Caco-2 (cell line): Measurements from ENCODE around the gene DYNC1LI2. TPM values are rescaled to one million over a fixed set of nuclear protein-coding genes. Genes with fewer than 3 reads are reported as not detected.

ENCODE experiments used
- BruUV-seq: library from RNA; stranded (reverse); fragments of 400-500 nt; replicated peaks from 2 replicates; lab custom pipeline; 2021; lab: Mats Ljungman, UMichigan
- CTCF ChIA-PET: fragments of 300-600 bp; sonication (Branson Sonifier 250); formaldehyde crosslinking; loops from one replicate; lab custom pipeline; 2022; ENCODE audit warnings: antibody characterized with exemption; lab: Charles Lee
- POLR2A ChIA-PET: fragments of 300-600 bp; sonication (Branson Sonifier 250); formaldehyde crosslinking; loops from one replicate; lab custom pipeline; 2022; ENCODE audit warnings: antibody characterized with exemption; lab: Charles Lee
- DNase-seq, 2 experiments: peaks; one replicate each; pipeline versions ENCODE4 v3.0.0 to v3.0.0-alpha.2; 2020 to 2022
- H3K27me3 ChIP-seq: replicated peaks from 2 replicates; pipeline ENCODE4 v1.6.0; 2011; ENCODE audit warnings: low read length; ENCODE audit not compliant: control insufficient read depth, insufficient read depth
- H3K36me3 ChIP-seq: 2 replicates; pipeline ENCODE4 v1.5.1; 2011; ENCODE audit warnings: low read length; ENCODE audit not compliant: control insufficient read depth, insufficient read depth
- H3K4me1 ChIP-seq: fragments of 250-450 bp; sonication (Bioruptor Pico); 2 replicates; pipeline ENCODE4 v1.5.1; 2020; ENCODE audit warnings: mild to moderate bottlenecking
- H3K4me3 ChIP-seq: 2 replicates; pipeline ENCODE4 v1.5.1; 2011; ENCODE audit warnings: low read depth, mild to moderate bottlenecking, control low read depth, low read length
- H3K9me3 ChIP-seq: fragments of 250-450 bp; sonication (Bioruptor Pico); 2 replicates; pipeline ENCODE4 v1.5.1; 2020; ENCODE audit warnings: mild to moderate bottlenecking, moderate library complexity
- H3K27ac Mint-ChIP-seq: one replicate; pipeline ENCODE4 v1.8.0; 2022; ENCODE audit warnings: mixed read lengths; ENCODE audit not compliant: unreplicated experiment
- H3K27me3 Mint-ChIP-seq: one replicate; pipeline ENCODE4 v1.8.0; 2022; ENCODE audit warnings: mixed read lengths; ENCODE audit not compliant: insufficient read depth, unreplicated experiment
- H3K36me3 Mint-ChIP-seq: one replicate; pipeline ENCODE4 v1.8.0; 2022; ENCODE audit warnings: mild to moderate bottlenecking, mixed read lengths; ENCODE audit not compliant: insufficient read depth, unreplicated experiment
- H3K4me1 Mint-ChIP-seq: one replicate; pipeline ENCODE4 v1.8.0; 2022; ENCODE audit warnings: low read depth, mixed read lengths; ENCODE audit not compliant: unreplicated experiment
- H3K4me3 Mint-ChIP-seq: one replicate; pipeline ENCODE4 v1.8.0; 2022; ENCODE audit warnings: mild to moderate bottlenecking, moderate library complexity, mixed read lengths; ENCODE audit not compliant: unreplicated experiment
- H3K9me3 Mint-ChIP-seq: one replicate; pipeline ENCODE4 v1.8.0; 2022; ENCODE audit warnings: mixed read lengths; ENCODE audit not compliant: unreplicated experiment
- CTCF ChIP-seq, 2 experiments: fragments of 200-600 bp in 1 of 2; IDR thresholded peaks; 1 replicate in 1 of 2; 2 replicates in 1 of 2; pipeline versions ENCODE4 v1.5.1 to v1.8.0; 2011 to 2022; ENCODE audit warnings: antibody characterized with exemption in 1 of 2, control low read depth in 1 of 2, inconsistent platforms in 1 of 2, low read depth in 1 of 2, low read length in 1 of 2, mild to moderate bottlenecking in 1 of 2, moderate library complexity in 1 of 2; ENCODE audit not compliant: insufficient read depth in 1 of 2, severe bottlenecking in 1 of 2, unreplicated experiment in 1 of 2
- intact Hi-C: fragments of 100-400 bp; cut with micrococcal nuclease; formaldehyde crosslinking; loops from one replicate; pipeline ENCODE4 v1.10.0; 2022; ENCODE audit not compliant: unreplicated experiment
- total RNA-seq: library from RNA; stranded (reverse); gene quantifications from 2 replicates; pipeline ENCODE4 v1.2.3, GENCODE V29; 2022

DYNC1LI2 gene
- total RNA-seq, 1 experiment from 2014 or later: 180 TPM

DNA sequence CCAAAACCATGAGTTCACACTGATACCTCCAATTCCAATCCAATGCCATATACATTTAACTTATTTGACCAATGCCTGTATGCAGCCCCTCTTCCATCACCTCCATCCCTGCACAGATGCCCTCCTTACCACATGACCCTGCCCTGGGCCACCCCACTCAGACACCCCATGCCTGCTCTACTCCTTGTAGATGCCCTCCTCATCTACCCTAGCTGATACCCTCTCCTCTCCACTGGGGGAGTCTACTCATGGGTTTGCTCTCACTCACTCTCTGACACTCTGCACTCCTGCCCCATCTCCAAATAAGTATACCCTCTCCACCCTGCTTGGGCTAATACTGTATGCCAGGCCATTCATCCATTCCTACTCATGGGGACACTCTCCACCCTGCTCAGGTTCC is 38.9 kb downstream of the DYNC1LI2 start:
- no peaks in the 10 kb centered on the region for H3K27me3 Mint-ChIP-seq
- H3K4me1 ChIP-seq: peaks cover 23% of the 10 kb centered on the region
- no peaks in the 10 kb centered on the region for H3K9me3 Mint-ChIP-seq
- H3K4me3 Mint-ChIP-seq: peak overlapping the region; percentile 4
- ChIA-PET POLR2A (no interaction called here), CTCF (no interaction called here)
- H3K36me3 ChIP-seq: 0 out of 2 replicates have a peak, but pooled peaks cover 1% of the 10 kb centered on the region
- no peaks in the 10 kb centered on the region; the same call in 1 of the 2 replicates for H3K9me3 ChIP-seq
- DNase-seq: no peak
- no TSS peak for BruUV-seq
- intact Hi-C loops: no loop called here
- no peak overlapping the region for H3K4me3 ChIP-seq
- no peak overlapping the region for H3K27ac Mint-ChIP-seq
- peaks cover 10% of the 10 kb centered on the region for H3K4me1 Mint-ChIP-seq
- TF ChIP-seq CTCF (IDR thresholded peaks at IDR 0.05; ENCODE audit: insufficient read depth in 1 of 2, low read depth in 1 of 2, low read length in 1 of 2, severe bottlenecking in 1 of 2, unreplicated experiment in 1 of 2): no peak
- H3K36me3 Mint-ChIP-seq: peaks cover 52% of the 10 kb centered on the region
- no peaks in the 10 kb centered on the region for H3K27me3 ChIP-seq

GRCh38 chr16:66711581-66711980 is 39.8 kb downstream of the DYNC1LI2 start:
- H3K36me3 Mint-ChIP-seq: peaks cover 42% of the 10 kb centered on the region
- H3K4me1 Mint-ChIP-seq: peaks cover 10% of the 10 kb centered on the region
- CTCF ChIA-PET: no interaction called here
- H3K4me1 ChIP-seq: peaks cover 18% of the 10 kb centered on the region
- no peaks in the 10 kb centered on the region for H3K36me3 ChIP-seq
- no TSS peak for BruUV-seq
- TF ChIP-seq CTCF (IDR thresholded peaks at IDR 0.05; ENCODE audit: insufficient read depth in 1 of 2, low read depth in 1 of 2, low read length in 1 of 2, severe bottlenecking in 1 of 2, unreplicated experiment in 1 of 2): no peak
- DNase-seq: no peak
- H3K27me3 ChIP-seq: no peaks in the 10 kb centered on the region
- no peak overlapping the region for H3K4me3 Mint-ChIP-seq
- no peak overlapping the region for H3K27ac Mint-ChIP-seq
- POLR2A ChIA-PET: no interaction called here
- H3K4me3 ChIP-seq: no peak overlapping the region
- no peaks in the 10 kb centered on the region for H3K9me3 Mint-ChIP-seq
- no peaks in the 10 kb centered on the region for H3K27me3 Mint-ChIP-seq
- no peaks in the 10 kb centered on the region; the same call in 1 of the 2 replicates for H3K9me3 ChIP-seq
- intact Hi-C loops: no loop called here

- no peaks in the 10 kb centered on the region for H3K36me3 ChIP-seq
- H3K27me3 ChIP-seq: no peaks in the 10 kb centered on the region
- Mint-ChIP-seq H3K27me3 (no peaks in the 10 kb centered on the region), H3K4me3 (no peak overlapping the region), H3K27ac (no peak overlapping the region), H3K36me3 (no peaks in the 10 kb centered on the region), H3K4me1 (no peaks in the 10 kb centered on the region), H3K9me3 (no peaks in the 10 kb centered on the region)
- ChIA-PET POLR2A (no interaction called here), CTCF (no interaction called here)
- BruUV-seq: no TSS peak
- no peak for TF ChIP-seq CTCF (IDR thresholded peaks at IDR 0.05; ENCODE audit: insufficient read depth in 1 of 2, low read depth in 1 of 2, low read length in 1 of 2, severe bottlenecking in 1 of 2, unreplicated experiment in 1 of 2)
- intact Hi-C loops: no loop called here
- H3K4me3 ChIP-seq: no peak overlapping the region
- no peaks in the 10 kb centered on the region for H3K9me3 ChIP-seq
- H3K4me1 ChIP-seq: no peaks in the 10 kb centered on the region
- DNase-seq: no peak
Measured at GRCh38 chr16:66706506-66706880, 44.9 kb downstream of the DYNC1LI2 start.
